ENCODE results near the gene UNC45A. TPM values are rescaled to one million over a fixed set of nuclear protein-coding genes. Genes with fewer than 3 reads are reported as not detected.

UNC45A gene
- total and polyA plus RNA-seq, 2 experiments from 2014 or later: 55.2 to 55.3 TPM

- H4K20me1 ChIP-seq (ENCODE audit: insufficient read depth, poor library complexity, severe bottlenecking): no peaks in the 10 kb centered on the region
- DNase-seq (ENCODE audit: low spot score): no peak
Measured at GRCh38 chr15:90929246-90930019, 5.7 kb upstream of the UNC45A start.

DNA sequence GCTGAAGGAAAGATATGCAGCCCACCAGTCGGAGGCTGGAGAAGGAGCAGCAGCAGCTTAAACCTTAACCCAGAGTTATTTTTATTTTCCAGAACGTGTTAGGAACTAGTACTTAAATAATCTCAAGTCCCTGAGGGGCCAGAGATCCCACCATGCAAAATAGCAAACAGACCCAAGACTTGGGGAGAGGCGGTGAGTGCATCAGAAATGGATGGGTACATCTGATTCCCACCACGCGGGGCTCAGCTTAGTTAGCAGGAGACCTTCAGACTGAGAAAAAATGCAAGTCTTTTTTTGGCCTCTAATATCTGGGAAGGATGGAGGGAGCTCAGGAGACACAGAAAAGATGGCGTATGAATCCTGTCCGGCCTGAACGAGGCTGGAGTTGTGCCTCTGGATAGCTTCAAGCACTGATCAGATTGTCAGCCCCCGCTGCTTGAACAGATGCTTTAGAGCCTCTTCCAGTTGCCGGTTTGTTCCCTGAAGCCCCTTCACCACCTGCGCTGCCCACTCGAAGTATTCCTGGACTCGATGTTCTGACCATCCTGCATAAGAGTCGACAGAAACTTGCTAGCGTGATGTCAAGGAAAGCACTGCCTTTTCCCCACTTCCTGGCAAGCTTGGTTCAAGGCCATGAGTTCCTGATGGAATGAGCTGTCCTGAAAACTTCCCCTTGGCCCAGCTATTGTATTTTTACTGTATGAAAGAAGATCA lies 4.1 kb upstream of the UNC45A start:
- H3K9me3 ChIP-seq (ENCODE audit: low read depth): no peaks in the 10 kb centered on the region
- no peaks in the 10 kb centered on the region for H3K9me2 ChIP-seq (replicated peaks; ENCODE audit: insufficient read depth)
- no peak for TF ChIP-seq EZH2 (IDR thresholded peaks at IDR 0.05; ENCODE audit: borderline replicate concordance)
- no peaks in the 10 kb centered on the region for H4K20me1 ChIP-seq (ENCODE audit: insufficient read depth, poor library complexity, severe bottlenecking)
- peaks cover 8% of the 10 kb centered on the region for H3K79me2 ChIP-seq
- H3K4me3 ChIP-seq: no peak overlapping the region
- WGBS (ENCODE audit: low lambda C conversion rate, missing lambda C conversion rate): 93% methylated on average over 15 of the region's 15 CpGs
- no peak overlapping the region for H3K27ac ChIP-seq
- H2AFZ ChIP-seq: no peak overlapping the region
- peaks cover 5% of the 10 kb centered on the region for H3K4me1 ChIP-seq (ENCODE audit: insufficient read depth)
- H3K27me3 ChIP-seq: no peaks in the 10 kb centered on the region
- no peaks in the 10 kb centered on the region for H3K36me3 ChIP-seq (replicated peaks; ENCODE audit: insufficient read depth, low read depth)
- no peak for DNase-seq (ENCODE audit: low spot score)
- H3K4me2 ChIP-seq: peak overlapping the region; percentile 90

More at GRCh38 chr15:90929246-90930019, 5.7 kb upstream of the UNC45A start:
- WGBS (ENCODE audit: low lambda C conversion rate, missing lambda C conversion rate): 95% methylated on average over 21 of the region's 21 CpGs
- no peak for TF ChIP-seq CTCF (IDR thresholded peaks at IDR 0.05; ENCODE audit: poor library complexity)
- TF ChIP-seq EZH2 (IDR thresholded peaks at IDR 0.05; ENCODE audit: borderline replicate concordance): no peak
- TF ChIP-seq EZH2phosphoT487 (IDR thresholded peaks at IDR 0.05; ENCODE audit: low read depth, severe bottlenecking, unreplicated experiment): no peak
- peaks cover 1% of the 10 kb centered on the region for H3K4me1 ChIP-seq (ENCODE audit: insufficient read depth)
- H3K27ac ChIP-seq: no peak overlapping the region
- no peak overlapping the region for H3K4me3 ChIP-seq
- no peaks in the 10 kb centered on the region for H3K79me2 ChIP-seq
- H3K27me3 ChIP-seq: no peaks in the 10 kb centered on the region
- H3K36me3 ChIP-seq (replicated peaks; ENCODE audit: insufficient read depth, low read depth): no peaks in the 10 kb centered on the region
- no peaks in the 10 kb centered on the region for H3K9me3 ChIP-seq (ENCODE audit: low read depth)
- H2AFZ ChIP-seq: no peak overlapping the region
- no peak overlapping the region for H3K4me2 ChIP-seq
- H3K9me2 ChIP-seq (replicated peaks; ENCODE audit: insufficient read depth): no peaks in the 10 kb centered on the region

DNA sequence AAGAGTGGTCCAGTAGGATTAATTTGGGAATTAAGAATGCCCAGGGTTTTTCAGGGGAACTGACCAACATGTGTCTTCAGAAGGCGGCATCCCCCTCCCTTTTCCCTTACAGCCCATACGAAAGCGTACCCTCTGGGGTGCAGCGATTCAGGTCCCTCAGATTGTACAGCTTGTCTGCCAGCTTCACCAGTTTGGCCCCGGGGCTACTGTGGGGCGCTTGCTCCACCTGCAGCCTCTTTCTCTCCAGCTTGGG lies 3.6 kb upstream of the UNC45A start:
- Histone ChIP-seq H2AFZ (no peak overlapping the region), H3K4me3 (no peak overlapping the region), H3K4me1 (ENCODE audit: insufficient read depth) (peaks cover 10% of the 10 kb centered on the region), H3K9me2 (replicated peaks; ENCODE audit: insufficient read depth) (no peaks in the 10 kb centered on the region), H3K27me3 (no peaks in the 10 kb centered on the region), H3K4me2 (peak overlapping the region; percentile 90), H3K36me3 (replicated peaks; ENCODE audit: insufficient read depth, low read depth) (no peaks in the 10 kb centered on the region), H3K79me2 (peaks cover 13% of the 10 kb centered on the region), H4K20me1 (ENCODE audit: insufficient read depth, poor library complexity, severe bottlenecking) (no peaks in the 10 kb centered on the region), H3K27ac (no peak overlapping the region), H3K9me3 (ENCODE audit: low read depth) (no peaks in the 10 kb centered on the region)
- no peak for TF ChIP-seq EZH2phosphoT487 (IDR thresholded peaks at IDR 0.05; ENCODE audit: low read depth, severe bottlenecking, unreplicated experiment)
- TF ChIP-seq EZH2 (IDR thresholded peaks at IDR 0.05; ENCODE audit: borderline replicate concordance): no peak
- no peak for TF ChIP-seq CTCF (IDR thresholded peaks at IDR 0.05; ENCODE audit: poor library complexity)
- no peak for DNase-seq (ENCODE audit: low spot score)
- 40% methylated on average over 6 of the region's 6 CpGs for WGBS (ENCODE audit: low lambda C conversion rate, missing lambda C conversion rate)
